ENCODE measurements around the gene MAPKAP1.

DNA sequence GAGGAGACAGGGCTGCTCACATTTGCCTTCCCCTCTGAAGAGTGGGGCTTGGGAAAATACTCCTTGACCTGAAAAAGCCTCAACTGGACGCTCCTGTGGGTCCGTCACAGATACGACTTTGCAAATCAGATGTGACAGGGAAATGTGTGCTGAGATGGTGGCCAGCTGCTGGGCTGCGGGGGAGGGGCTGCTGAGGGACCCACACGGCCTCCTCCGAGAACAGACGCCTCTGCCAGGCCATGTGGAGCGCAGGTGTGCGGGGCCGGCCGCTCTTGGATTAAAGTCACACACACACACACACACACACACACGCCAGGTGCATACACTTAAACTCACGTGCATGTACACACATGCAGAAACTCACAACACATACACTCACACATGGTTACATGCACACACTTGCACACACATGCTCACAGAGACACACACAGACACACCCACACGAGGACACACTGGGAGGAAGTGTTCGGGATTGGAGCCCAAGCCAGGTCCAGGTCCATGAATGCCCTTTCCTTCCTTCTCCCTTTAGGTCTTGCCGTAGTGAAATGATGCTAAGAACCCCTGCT is 278.0 kb downstream of the MAPKAP1 start:
- no peak for TF ChIP-seq POLR2AphosphoS5 (IDR thresholded peaks at IDR 0.05; ENCODE audit: low read depth)
- TF ChIP-seq EZH2 (IDR thresholded peaks at IDR 0.05; ENCODE audit: low read depth, unreplicated experiment): no peak
- TF ChIP-seq CTCF (conservative IDR thresholded peaks at IDR 0.05; ENCODE audit: low read depth in 2 of 2): no peak
- TF ChIP-seq, protein P1, sequence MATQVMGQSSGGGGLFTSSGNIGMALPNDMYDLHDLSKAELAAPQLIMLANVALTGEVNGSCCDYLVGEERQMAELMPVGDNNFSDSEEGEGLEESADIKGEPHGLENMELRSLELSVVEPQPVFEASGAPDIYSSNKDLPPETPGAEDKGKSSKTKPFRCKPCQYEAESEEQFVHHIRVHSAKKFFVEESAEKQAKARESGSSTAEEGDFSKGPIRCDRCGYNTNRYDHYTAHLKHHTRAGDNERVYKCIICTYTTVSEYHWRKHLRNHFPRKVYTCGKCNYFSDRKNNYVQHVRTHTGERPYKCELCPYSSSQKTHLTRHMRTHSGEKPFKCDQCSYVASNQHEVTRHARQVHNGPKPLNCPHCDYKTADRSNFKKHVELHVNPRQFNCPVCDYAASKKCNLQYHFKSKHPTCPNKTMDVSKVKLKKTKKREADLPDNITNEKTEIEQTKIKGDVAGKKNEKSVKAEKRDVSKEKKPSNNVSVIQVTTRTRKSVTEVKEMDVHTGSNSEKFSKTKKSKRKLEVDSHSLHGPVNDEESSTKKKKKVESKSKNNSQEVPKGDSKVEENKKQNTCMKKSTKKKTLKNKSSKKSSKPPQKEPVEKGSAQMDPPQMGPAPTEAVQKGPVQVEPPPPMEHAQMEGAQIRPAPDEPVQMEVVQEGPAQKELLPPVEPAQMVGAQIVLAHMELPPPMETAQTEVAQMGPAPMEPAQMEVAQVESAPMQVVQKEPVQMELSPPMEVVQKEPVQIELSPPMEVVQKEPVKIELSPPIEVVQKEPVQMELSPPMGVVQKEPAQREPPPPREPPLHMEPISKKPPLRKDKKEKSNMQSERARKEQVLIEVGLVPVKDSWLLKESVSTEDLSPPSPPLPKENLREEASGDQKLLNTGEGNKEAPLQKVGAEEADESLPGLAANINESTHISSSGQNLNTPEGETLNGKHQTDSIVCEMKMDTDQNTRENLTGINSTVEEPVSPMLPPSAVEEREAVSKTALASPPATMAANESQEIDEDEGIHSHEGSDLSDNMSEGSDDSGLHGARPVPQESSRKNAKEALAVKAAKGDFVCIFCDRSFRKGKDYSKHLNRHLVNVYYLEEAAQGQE (IDR thresholded peaks at IDR 0.05; ENCODE audit: unreplicated experiment): no peak

Measured in GM23338 (cell line).